GM04504 (cell line): ENCODE measurements around the gene TMEM266.

Experiments
- DNase-seq: peaks from one replicate; pipeline ENCODE4 v3.0.0-alpha.2; 2012; ENCODE audit warnings: low read depth

Gene TMEM266

GRCh38 chr15:76204109-76204845, 144.5 kb downstream of the TMEM266 start:
- no peak for DNase-seq

DNA sequence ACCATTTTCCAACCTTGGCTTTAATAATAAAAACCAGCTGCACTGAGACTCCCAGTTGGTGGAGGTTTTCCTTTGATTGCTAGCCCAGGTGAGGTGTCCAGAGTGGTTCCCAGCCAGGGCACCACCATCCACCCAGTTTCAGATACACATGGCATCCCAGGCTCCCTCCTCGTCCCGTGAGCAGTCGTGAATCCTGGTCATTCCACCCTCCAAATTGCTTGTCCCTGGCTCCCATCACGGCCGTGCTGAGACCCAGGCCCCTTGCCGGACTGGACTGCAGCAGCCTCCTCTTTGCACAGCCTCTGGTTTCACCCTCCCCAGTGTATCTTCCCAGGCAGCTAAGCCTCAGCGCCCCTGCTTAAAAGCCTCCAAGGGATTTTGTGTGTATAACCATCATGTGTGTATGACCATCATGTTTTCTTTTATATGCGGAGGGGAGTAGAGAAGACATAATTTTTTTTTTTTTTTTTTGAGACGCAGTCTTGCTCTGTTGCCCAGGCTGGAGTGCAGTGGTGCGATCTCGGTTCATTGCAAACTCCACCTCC, 145.2 kb downstream of the TMEM266 start:
- no peak for DNase-seq

DNA sequence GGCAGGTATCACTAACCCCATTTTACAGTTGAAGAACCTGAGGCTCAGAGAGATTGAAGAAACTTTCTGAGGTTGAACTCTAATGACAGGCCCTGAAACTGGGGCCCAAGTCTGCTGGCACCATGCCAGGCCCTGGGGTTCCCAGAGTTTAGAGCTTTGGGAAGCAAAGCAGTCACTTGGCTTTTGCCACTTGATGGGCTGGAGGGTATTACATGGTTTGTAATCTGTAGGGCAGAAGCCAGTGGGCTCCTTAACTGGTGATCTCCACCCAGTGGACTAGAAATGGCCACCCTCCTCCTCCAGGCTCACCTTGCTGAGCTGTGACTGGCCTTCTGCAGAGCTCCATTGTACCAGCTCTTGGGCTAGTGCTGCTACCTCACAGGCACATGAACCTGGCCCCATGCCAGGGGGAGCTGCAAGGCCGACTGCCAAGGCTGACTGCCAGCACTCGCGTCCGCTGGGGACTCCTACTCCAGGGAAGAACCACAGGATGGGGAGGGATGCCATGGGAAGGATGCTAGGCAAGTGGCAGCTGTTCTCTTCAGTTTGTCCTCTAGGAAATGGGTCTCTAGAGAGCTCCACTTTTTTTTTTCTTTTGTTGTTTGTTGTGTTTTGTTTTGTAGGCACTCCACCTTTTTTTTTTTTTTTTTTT, 146.7 kb downstream of the TMEM266 start:
- DNase-seq, result no peak

DNA sequence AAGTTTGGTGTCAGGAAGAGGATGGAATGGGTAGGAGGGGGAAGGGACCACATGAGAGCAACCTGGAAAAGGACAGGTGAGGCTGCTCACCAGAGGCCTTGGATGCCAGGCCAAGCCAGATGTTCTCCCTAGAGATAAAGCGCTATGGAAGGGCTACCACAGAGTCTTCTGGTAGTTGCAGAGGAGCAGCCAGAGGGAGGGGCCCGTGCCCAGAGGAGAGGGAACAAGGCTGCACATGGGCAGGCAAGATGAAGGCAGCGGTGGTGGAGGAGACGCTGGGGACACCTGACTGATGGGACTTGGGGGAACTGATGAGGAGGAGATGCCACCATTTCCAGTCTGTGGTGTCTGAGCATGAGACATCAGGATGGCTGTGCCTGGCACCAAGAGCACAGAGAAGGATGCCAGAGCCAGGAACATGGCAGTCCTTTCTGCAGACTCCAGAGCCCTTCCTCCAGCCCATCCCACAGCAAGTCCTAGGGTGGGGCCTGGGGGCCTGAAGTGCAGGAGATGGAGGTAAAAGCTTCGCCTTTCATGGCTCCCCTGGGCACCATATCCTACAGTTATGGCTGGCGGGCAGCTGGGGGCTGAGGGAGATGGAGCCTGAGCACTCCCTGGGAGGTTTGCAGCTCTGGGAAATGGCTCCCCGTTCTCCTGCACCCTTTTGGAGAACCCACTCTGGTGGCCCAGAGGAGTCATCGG, 148.4 kb downstream of the TMEM266 start:
- no peak for DNase-seq

DNA sequence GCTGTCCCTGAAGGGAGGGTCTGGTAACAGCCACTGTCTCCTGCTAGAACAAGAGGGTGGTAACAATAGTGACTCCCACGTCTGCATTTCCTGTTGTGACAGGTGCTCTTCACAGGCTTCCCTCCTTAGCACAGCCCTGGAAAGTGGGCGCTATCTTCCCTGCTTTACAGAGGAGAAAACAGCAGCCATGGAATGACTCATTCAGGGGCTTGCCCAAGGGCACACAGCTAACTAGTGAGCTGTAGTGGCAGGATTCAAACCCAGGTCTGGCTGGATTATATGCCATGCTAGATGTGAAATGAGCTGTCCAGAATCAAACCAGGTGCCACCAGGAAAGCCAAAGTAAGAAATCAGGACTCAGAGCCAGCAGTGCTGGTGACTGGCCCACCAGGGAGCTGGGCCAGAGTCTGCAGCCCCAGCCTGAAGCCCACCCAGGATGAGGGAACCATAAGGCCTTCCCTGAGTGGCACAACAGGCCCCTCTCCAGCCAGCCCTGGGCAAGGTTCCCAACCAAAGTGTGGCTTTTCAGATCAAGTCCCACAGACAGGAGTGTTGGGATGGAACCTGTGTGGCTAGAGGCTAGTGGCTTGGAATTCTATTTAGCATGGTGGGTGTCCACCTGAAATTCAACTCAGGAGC, 149.1 kb downstream of the TMEM266 start:
- no peak for DNase-seq

- DNase-seq, result no peak
Measured at GRCh38 chr15:76209523-76209922, 149.7 kb downstream of the TMEM266 start.

- DNase-seq, result no peak
Measured at GRCh38 chr15:76209942-76210341, 150.2 kb downstream of the TMEM266 start.

DNA sequence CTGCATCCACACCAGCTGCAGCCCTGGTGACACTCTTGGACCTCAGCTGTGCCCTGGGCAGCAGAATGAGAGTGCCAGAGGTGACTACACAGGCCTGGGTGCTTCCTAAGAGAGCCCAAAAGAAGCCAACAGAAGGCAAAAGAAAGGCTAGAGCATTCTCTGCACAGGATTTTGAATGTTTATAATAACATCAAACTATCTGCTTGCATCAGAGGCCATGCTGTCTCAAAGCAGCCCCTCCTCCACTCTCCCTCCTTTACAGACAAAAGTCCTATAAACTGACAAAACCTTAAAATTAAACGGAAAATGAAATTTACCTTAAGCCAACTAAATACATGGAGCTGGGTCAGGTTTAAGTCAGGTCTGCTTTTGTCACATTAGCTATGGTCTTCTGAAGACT, 155.8 kb downstream of the TMEM266 start:
- no peak for DNase-seq

DNA sequence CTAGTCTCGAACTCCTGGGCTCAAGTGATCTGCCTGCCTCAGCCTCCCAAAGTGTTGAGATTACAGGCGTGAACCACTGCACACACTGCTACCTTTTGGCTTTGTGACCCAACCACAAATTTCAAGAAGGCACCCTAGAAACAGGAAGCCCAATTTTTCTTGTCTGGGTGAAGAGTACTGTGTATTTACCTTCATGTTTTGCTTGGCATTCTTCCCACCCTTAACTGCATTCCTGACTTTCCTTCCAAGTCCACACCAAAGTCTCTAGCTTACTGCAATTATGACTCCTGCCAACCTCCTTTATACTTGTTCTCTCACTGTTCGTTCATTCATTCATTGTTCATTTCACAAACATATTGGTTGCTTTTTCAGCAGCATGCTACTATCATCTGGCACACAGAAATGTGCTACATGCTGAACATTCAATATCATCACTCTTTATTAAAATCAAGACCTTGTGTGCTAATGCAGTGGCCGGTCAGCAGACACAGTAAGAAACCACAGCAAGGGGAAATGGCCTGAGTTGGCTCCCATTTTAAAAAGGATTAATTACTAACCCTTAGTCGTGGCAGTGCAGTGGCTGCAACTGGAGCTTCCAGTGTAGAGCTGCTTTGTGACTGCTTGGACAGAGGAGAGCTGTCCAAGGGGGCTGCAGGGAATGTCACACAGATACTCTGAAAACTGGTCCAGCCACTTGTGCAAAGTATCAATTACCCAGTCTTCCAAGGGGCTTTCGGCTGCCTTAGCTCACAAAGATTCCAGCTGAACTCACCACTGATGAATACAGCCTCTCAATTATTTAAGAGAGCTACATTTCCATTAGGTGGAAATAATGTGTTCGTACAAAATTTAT, 157.5 kb downstream of the TMEM266 start:
- no peak for DNase-seq

DNA sequence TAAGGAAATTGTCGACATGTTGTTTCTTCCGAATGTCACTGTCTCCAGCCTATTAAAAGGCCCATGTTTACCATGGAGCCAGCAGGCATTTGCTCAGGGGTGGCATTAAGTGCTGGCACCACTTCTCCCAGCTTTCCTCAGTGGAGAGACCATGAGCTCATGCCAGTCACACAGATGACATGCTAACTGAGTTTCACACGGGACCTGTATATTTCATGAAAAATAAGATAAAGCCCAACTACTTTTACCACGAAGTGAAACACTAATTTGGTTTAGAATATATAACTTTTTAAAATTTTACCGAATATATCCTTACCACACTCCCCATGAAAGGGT, 158.1 kb downstream of the TMEM266 start:
- DNase-seq, result no peak

- no peak for DNase-seq
Measured at GRCh38 chr15:76221085-76221767, 161.4 kb downstream of the TMEM266 start.

- no peak for DNase-seq
Measured at GRCh38 chr15:76222159-76222558, 162.4 kb downstream of the TMEM266 start.

- DNase-seq, result no peak
Measured at GRCh38 chr15:76223521-76223920, 163.7 kb downstream of the TMEM266 start.

- no peak for DNase-seq
Measured at GRCh38 chr15:76229266-76229665, 169.5 kb downstream of the TMEM266 start.

GRCh38 chr15:76233921-76234320, 174.1 kb downstream of the TMEM266 start:
- DNase-seq, result no peak

GRCh38 chr15:76234337-76234889, 174.6 kb downstream of the TMEM266 start:
- DNase-seq, result no peak

DNA sequence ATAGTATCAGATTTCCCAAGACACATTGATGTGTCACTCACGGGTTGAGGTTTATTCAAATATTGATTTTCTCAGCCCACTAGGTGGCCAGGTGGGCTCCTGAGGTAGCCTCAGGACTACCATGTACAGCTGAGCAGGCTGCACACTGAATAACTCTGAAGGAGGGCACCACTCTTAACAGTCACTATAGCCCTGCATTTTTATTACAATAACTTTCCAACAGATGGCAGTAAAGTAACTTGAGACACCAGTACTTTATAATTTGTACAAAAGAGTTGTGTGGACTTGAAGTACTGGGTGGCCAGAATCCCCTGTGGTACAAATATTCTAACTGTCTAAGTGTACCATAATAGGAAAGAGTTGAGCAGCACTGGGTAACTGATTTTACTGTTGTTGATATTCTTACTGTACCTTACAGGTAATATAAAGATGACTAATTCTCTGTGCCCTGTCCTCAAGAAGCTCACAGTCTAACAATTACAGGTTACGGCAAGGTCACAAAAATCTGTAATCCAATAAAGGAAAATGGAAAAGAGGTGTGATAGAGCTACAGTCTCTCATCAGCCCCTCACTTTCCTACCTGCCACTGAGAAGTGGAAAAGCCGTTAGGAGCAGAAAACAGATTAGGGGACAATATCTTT, 175.5 kb downstream of the TMEM266 start:
- peak; percentile 16 for DNase-seq

DNA sequence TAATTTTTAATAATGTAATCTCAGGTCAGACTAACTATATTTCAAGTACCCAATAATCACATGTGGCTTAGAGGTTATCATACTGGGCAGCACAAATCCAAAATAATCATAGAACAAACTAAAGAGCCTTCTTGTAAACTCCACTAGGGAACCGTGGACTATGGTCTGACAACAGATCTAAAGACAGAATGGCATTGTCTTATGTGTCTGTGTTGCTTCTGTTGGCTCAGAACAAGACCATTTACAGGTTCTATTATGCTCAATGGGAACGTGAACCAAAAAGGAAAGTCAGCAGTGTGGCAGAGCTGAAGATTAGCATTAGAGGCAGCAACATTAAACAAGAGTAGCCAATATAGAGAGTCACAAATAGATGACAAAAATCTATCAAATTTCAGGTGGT, 176.6 kb downstream of the TMEM266 start:
- no peak for DNase-seq

GRCh38 chr15:76239786-76240185, 180.0 kb downstream of the TMEM266 start:
- DNase-seq, result no peak

DNA sequence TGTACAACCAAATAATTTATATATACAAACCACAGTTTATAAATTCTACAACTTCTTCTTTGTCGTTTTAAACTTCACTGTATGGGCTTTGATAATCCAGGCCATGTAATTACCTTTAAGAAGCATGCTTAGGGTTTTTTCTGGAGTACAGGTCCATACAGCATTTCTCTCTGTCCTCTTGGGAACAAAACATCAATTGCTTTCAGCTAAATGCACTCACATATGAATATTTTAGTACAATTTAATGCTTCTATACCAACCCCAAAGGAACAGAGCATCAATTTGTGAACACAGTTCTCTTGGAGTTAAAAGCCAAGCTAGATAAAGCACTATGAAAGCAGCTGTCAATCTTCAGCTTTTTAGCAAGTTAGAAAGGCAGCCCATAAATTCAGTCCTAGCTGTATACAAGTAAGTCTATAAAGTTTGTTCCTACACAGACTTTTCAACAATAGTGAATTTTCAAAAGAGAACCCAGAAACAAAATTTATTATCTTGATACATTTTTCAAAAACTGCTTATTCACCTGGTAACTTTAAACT, 185.4 kb downstream of the TMEM266 start:
- DNase-seq, result no peak
